Liver (tissue), 9 donors: Measurements from ENCODE around the gene RGS7. TPM values are rescaled to one million over a fixed set of nuclear protein-coding genes. Genes with fewer than 3 reads are reported as not detected.

ENCODE experiments used
- DNase-seq: peaks from one replicate; pipeline ENCODE4 v3.0.0-alpha.2; 2017; ENCODE audit warnings: low spot score
- H3K27ac ChIP-seq, 2 donors: one replicate each; pipeline ENCODE4 v1.7.0; 2013; ENCODE audit warnings: inconsistent platforms in 2 of 2, low read length in 2 of 2, control low read depth in 1 of 2, low read depth in 1 of 2, mild to moderate bottlenecking in 1 of 2
- H3K27me3 ChIP-seq, 4 donors: one replicate each; pipeline versions ENCODE4 v1.6.1 to v1.7.0; 2013; ENCODE audit warnings: low read length in 3 of 4, inconsistent platforms in 1 of 4, mild to moderate bottlenecking in 1 of 4, moderate library complexity in 1 of 4; ENCODE audit not compliant: control insufficient read depth in 4 of 4, insufficient read depth in 4 of 4
- H3K36me3 ChIP-seq, 4 donors: one replicate each; pipeline versions ENCODE4 v1.6.1 to v1.7.0; 2013; ENCODE audit warnings: low read length in 3 of 4, mild to moderate bottlenecking in 3 of 4, low read depth in 1 of 4, moderate library complexity in 1 of 4; ENCODE audit not compliant: control insufficient read depth in 4 of 4, insufficient read depth in 3 of 4
- H3K4me1 ChIP-seq, 4 donors: one replicate each; pipeline versions ENCODE4 v1.6.1 to v1.7.0; 2013; ENCODE audit warnings: low read length in 3 of 4, mild to moderate bottlenecking in 3 of 4, moderate library complexity in 1 of 4; ENCODE audit not compliant: control insufficient read depth in 4 of 4, insufficient read depth in 4 of 4
- H3K4me3 ChIP-seq, 3 donors: one replicate each; pipeline versions ENCODE4 v1.6.1 to v1.7.0; 2013; ENCODE audit warnings: low read length in 3 of 3, control low read depth in 1 of 3, low read depth in 1 of 3, mild to moderate bottlenecking in 1 of 3
- H3K9ac ChIP-seq, 2 donors: one replicate each; pipeline ENCODE4 v1.7.0; 2013; ENCODE audit warnings: low read length in 2 of 2, mild to moderate bottlenecking in 2 of 2, moderate library complexity in 2 of 2, control low read depth in 1 of 2, low read depth in 1 of 2
- H3K9me3 ChIP-seq, 4 donors: one replicate each; pipeline versions ENCODE4 v1.6.1 to v1.7.0; 2013; ENCODE audit warnings: low read length in 3 of 4; ENCODE audit not compliant: control insufficient read depth in 4 of 4
- FOXA1 ChIP-seq: IDR thresholded peaks from 2 replicates; pipeline ENCODE4 v1.6.1; 2016; ENCODE audit warnings: antibody characterized with exemption
- FOXA2 ChIP-seq: IDR thresholded peaks from 2 replicates; pipeline ENCODE4 v1.6.1; 2016; ENCODE audit warnings: antibody characterized with exemption
- GABPA ChIP-seq, 2 donors: IDR thresholded peaks in 1 of 2; conservative IDR thresholded peaks in 1 of 2; 2 replicates each; pipeline ENCODE4 v1.6.1; 2016; ENCODE audit warnings: antibody characterized with exemption in 2 of 2, mild to moderate bottlenecking in 1 of 2, moderate library complexity in 1 of 2
- HNF4G ChIP-seq: IDR thresholded peaks from 2 replicates; pipeline ENCODE4 v1.6.1; 2016; ENCODE audit warnings: antibody characterized with exemption
- NR2F2 ChIP-seq: IDR thresholded peaks from 2 replicates; pipeline ENCODE4 v1.6.1; 2016; ENCODE audit warnings: antibody characterized with exemption
- RAD21 ChIP-seq, 2 donors: IDR thresholded peaks; 2 replicates each; pipeline ENCODE4 v1.6.1; 2016; ENCODE audit warnings: antibody characterized with exemption in 2 of 2, mild to moderate bottlenecking in 2 of 2
- TAF1 ChIP-seq: conservative IDR thresholded peaks from 2 replicates; pipeline ENCODE4 v1.6.1; 2016; ENCODE audit warnings: antibody characterized with exemption, mild to moderate bottlenecking
- WGBS: extraction: QIAGEN DNeasy Blood & Tissue Kit; methylation state at CpG from one replicate; pipeline ENCODE4 v1.1.7; 2013; 5-methylcytosine and 5-hydroxymethylcytosine counted together
- polyA plus RNA-seq, 2 donors: library from polyadenylated mRNA; stranded (reverse) in 1 of 2; unstranded in 1 of 2; fragments of 200-250 nt in 1 of 2; fragments of >200 nt in 1 of 2; fragmentation: Nextera tagmentation in 1 of 2; extraction: Ambion mirVana in 1 of 2; gene quantifications; one replicate each; pipeline versions ENCODE4 v1.2.1 to v1.2.3, GENCODE V29; 2013 to 2015
- total RNA-seq, 2 donors: library from RNA; depleted of rRNA; stranded (reverse); fragments of >200 nt; gene quantifications; one replicate each; pipeline ENCODE4 v1.2.3, GENCODE V29; 2014
- TF ChIP-seq, protein P1 (sequence below): IDR thresholded peaks from 2 replicates; pipeline ENCODE4 v1.6.1; 2016; ENCODE audit warnings: antibody characterized with exemption, mild to moderate bottlenecking
- TF ChIP-seq, protein P2 (sequence below): IDR thresholded peaks from 2 replicates; pipeline ENCODE4 v1.6.1; 2016; ENCODE audit warnings: antibody characterized with exemption
- TF ChIP-seq, protein P3 (sequence below): fragments of 150-350 bp; IDR thresholded peaks from 2 replicates; pipeline ENCODE4 v1.5.1; 2017; ENCODE audit warnings: improper control_type of control experiment, low read depth, low read length; ENCODE audit not compliant: missing input control
- TF ChIP-seq, protein P4 (sequence below): IDR thresholded peaks from 2 replicates; pipeline ENCODE4 v1.6.1; 2016; ENCODE audit warnings: antibody characterized with exemption
- donor health status: healthy.
- donor health status: healthy.
- donor health status: healthy.
- donor health status: healthy.
- donor health status: healthy.

The RGS7 gene
- total and polyA plus RNA-seq, 4 donors: 0.05 to 0.18 TPM; not detected in 2

DNA sequence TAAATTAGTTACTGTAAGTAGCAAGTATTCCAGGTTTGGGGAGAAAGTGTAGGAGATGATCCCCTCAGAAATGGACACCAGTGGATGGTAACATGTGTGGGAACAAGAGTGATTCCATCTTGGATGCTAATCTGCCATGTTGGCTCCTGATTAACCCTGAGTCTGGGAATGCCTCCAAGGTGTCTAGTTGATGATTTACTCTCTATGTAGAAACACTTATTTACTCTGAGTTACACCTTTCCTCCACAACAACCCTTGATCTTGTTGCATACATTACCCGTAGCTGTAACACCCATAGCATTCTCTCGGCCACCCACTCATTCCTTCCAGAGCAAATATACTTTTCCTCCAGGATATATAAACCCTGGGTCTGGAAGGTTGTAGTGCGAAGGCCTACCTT is 429.2 kb downstream of the RGS7 start (continued):
- TF ChIP-seq, protein P1, sequence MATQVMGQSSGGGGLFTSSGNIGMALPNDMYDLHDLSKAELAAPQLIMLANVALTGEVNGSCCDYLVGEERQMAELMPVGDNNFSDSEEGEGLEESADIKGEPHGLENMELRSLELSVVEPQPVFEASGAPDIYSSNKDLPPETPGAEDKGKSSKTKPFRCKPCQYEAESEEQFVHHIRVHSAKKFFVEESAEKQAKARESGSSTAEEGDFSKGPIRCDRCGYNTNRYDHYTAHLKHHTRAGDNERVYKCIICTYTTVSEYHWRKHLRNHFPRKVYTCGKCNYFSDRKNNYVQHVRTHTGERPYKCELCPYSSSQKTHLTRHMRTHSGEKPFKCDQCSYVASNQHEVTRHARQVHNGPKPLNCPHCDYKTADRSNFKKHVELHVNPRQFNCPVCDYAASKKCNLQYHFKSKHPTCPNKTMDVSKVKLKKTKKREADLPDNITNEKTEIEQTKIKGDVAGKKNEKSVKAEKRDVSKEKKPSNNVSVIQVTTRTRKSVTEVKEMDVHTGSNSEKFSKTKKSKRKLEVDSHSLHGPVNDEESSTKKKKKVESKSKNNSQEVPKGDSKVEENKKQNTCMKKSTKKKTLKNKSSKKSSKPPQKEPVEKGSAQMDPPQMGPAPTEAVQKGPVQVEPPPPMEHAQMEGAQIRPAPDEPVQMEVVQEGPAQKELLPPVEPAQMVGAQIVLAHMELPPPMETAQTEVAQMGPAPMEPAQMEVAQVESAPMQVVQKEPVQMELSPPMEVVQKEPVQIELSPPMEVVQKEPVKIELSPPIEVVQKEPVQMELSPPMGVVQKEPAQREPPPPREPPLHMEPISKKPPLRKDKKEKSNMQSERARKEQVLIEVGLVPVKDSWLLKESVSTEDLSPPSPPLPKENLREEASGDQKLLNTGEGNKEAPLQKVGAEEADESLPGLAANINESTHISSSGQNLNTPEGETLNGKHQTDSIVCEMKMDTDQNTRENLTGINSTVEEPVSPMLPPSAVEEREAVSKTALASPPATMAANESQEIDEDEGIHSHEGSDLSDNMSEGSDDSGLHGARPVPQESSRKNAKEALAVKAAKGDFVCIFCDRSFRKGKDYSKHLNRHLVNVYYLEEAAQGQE: no peak
- TF ChIP-seq TAF1: no peak
- peak; percentile 95 for TF ChIP-seq FOXA2
- TF ChIP-seq FOXA1: peak; percentile 92

DNA sequence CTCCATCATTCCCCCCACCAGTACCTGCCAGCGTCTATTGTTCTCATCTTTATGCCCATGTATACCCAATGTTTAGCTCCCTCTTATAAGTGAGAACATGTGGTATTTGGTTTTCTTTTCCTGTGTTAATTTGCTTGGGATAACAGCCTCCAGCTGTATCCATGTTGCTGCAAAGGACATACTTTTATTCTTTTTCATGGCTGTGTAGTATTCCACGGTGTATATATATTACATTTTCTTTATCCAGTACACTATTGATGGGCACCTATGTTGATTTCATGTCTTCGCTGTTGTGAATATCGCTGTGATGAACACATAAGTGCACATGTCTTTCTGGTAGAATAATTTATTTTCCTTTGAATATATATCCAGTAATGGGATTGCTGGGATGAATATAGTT is 431.7 kb downstream of the RGS7 start:
- DNase-seq: no peak
- no peak overlapping the region for H3K9ac ChIP-seq
- H3K36me3 ChIP-seq: no peaks in the 10 kb centered on the region
- no peak overlapping the region for H3K4me3 ChIP-seq
- TF ChIP-seq, protein P2, sequence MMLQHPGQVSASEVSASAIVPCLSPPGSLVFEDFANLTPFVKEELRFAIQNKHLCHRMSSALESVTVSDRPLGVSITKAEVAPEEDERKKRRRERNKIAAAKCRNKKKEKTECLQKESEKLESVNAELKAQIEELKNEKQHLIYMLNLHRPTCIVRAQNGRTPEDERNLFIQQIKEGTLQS: no peak
- no peak for TF ChIP-seq NR2F2
- no peak for TF ChIP-seq GABPA (IDR thresholded peaks at IDR 0.05 in 1 of 2, conservative IDR thresholded peaks at IDR 0.05 in 1 of 2)
- TF ChIP-seq FOXA1: no peak
- TF ChIP-seq, protein P3, sequence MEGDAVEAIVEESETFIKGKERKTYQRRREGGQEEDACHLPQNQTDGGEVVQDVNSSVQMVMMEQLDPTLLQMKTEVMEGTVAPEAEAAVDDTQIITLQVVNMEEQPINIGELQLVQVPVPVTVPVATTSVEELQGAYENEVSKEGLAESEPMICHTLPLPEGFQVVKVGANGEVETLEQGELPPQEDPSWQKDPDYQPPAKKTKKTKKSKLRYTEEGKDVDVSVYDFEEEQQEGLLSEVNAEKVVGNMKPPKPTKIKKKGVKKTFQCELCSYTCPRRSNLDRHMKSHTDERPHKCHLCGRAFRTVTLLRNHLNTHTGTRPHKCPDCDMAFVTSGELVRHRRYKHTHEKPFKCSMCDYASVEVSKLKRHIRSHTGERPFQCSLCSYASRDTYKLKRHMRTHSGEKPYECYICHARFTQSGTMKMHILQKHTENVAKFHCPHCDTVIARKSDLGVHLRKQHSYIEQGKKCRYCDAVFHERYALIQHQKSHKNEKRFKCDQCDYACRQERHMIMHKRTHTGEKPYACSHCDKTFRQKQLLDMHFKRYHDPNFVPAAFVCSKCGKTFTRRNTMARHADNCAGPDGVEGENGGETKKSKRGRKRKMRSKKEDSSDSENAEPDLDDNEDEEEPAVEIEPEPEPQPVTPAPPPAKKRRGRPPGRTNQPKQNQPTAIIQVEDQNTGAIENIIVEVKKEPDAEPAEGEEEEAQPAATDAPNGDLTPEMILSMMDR: no peak
- no peak for TF ChIP-seq TAF1
- TF ChIP-seq, protein P1: no peak
- TF ChIP-seq RAD21 (IDR thresholded peaks at IDR 0.05): no peak
- 93% methylated on average over 4 of the region's 4 CpGs for WGBS
- peaks cover 0 to 6% (median 3%) of the 10 kb centered on the region in 4 donors for H3K4me1 ChIP-seq
- no peak overlapping the region for H3K27ac ChIP-seq
- peaks cover 0 to 3% (median 0%) of the 10 kb centered on the region in 4 donors for H3K9me3 ChIP-seq
- no peaks in the 10 kb centered on the region for H3K27me3 ChIP-seq

DNA sequence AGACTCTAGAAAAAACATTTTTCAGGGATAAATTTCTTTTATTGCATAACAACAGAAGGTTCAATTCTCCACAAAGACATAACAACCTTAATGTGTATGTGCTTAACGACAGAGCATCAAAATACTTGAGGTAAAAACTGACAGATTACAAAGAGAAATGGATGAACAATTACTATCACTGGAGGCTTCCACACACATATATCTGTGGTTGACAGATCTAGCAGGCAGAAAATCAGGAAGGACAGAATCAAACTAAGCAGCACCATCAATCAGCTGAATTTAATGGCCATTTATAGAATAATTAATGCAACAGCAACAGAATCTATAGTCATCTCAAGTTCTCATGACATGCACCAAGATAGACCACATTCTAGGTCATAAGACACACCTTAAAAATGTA is 439.0 kb downstream of the RGS7 start:
- WGBS: 82% methylated on average over 1 of the region's 1 CpG
- Histone ChIP-seq H3K9me3 (peaks cover 0 to 3% (median 0%) of the 10 kb centered on the region in 4 donors), H3K36me3 (no peaks in the 10 kb centered on the region), H3K9ac (no peak overlapping the region), H3K4me1 (no peaks in the 10 kb centered on the region), H3K27me3 (no peaks in the 10 kb centered on the region), H3K4me3 (no peak overlapping the region), H3K27ac (no peak overlapping the region)
- TF ChIP-seq HNF4G (no peak), GABPA (IDR thresholded peaks at IDR 0.05 in 1 of 2, conservative IDR thresholded peaks at IDR 0.05 in 1 of 2) (no peak)
- TF ChIP-seq, protein P4, sequence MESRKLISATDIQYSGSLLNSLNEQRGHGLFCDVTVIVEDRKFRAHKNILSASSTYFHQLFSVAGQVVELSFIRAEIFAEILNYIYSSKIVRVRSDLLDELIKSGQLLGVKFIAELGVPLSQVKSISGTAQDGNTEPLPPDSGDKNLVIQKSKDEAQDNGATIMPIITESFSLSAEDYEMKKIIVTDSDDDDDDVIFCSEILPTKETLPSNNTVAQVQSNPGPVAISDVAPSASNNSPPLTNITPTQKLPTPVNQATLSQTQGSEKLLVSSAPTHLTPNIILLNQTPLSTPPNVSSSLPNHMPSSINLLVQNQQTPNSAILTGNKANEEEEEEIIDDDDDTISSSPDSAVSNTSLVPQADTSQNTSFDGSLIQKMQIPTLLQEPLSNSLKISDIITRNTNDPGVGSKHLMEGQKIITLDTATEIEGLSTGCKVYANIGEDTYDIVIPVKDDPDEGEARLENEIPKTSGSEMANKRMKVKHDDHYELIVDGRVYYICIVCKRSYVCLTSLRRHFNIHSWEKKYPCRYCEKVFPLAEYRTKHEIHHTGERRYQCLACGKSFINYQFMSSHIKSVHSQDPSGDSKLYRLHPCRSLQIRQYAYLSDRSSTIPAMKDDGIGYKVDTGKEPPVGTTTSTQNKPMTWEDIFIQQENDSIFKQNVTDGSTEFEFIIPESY: no peak
- TF ChIP-seq, protein P1: no peak
- DNase-seq: no peak
